Upper lobe of right lung (tissue), 1 donor: ENCODE measurements around the gene EXOG. TPM values are rescaled to one million over a fixed set of nuclear protein-coding genes. Genes with fewer than 3 reads are reported as not detected.

Experiments used
- ATAC-seq: fragments of 200-7000 bp; cut with Tn5 transposase; one replicate; pipeline ENCODE4 v1.9.1; 2020; ENCODE audit warnings: mild to moderate bottlenecking, moderate library complexity
- DNase-seq: peaks from one replicate; pipeline ENCODE4 v3.0.0-alpha.2; 2020
- H3K27ac ChIP-seq: fragments of 200-600 bp; one replicate; pipeline ENCODE4 v1.8.0; 2022
- H3K27me3 ChIP-seq: fragments of 200-600 bp; one replicate; pipeline ENCODE4 v1.8.0; 2022; ENCODE audit warnings: mild to moderate bottlenecking
- H3K36me3 ChIP-seq: fragments of 200-600 bp; one replicate; pipeline ENCODE4 v1.8.0; 2022
- H3K4me1 ChIP-seq: fragments of 200-600 bp; one replicate; pipeline ENCODE4 v1.8.0; 2022
- H3K4me3 ChIP-seq: fragments of 200-600 bp; one replicate; pipeline ENCODE4 v1.8.0; 2022; ENCODE audit warnings: mild to moderate bottlenecking
- H3K9me3 ChIP-seq: fragments of 200-600 bp; one replicate; pipeline ENCODE4 v1.8.0; 2022
- CTCF ChIP-seq: fragments of 200-600 bp; IDR thresholded peaks from one replicate; pipeline ENCODE4 v1.8.0; 2022; ENCODE audit warnings: antibody characterized with exemption
- intact Hi-C: fragments of 100-400 bp; cut with DNase I; formaldehyde crosslinking; loops from one replicate; pipeline ENCODE4 v1.11.0; 2022
- total RNA-seq: library from RNA; stranded (reverse); fragmentation: NEBNext Ultra II Directional; extraction: Animal tissue kit (Norgen Biotek cat#: 25700); gene quantifications from one replicate; pipeline ENCODE4 v1.2.1, GENCODE V29; 2021
- donor health status: DM: no; HTN: yes; CAD: no; lungs with severe emphysema.

EXOG gene
- total RNA-seq, 1 donor from 2014 or later, result 10.7 TPM

- H3K27ac ChIP-seq, result no peak overlapping the region
- peaks cover 7% of the 10 kb centered on the region for H3K4me1 ChIP-seq
- no peak for ATAC-seq
- no peak for DNase-seq
- no peak for TF ChIP-seq CTCF
- H3K9me3 ChIP-seq, result no peaks in the 10 kb centered on the region
- intact Hi-C loops, result no loop called here
- no peak overlapping the region for H3K4me3 ChIP-seq
- H3K36me3 ChIP-seq, result peaks cover 29% of the 10 kb centered on the region
- no peaks in the 10 kb centered on the region for H3K27me3 ChIP-seq
Observed at GRCh38 chr3:38500688-38501417, 4.7 kb downstream of the EXOG start.

- Histone ChIP-seq H3K27me3 (no peaks in the 10 kb centered on the region), H3K4me3 (no peak overlapping the region), H3K36me3 (peaks cover 82% of the 10 kb centered on the region), H3K27ac (no peak overlapping the region), H3K4me1 (no peaks in the 10 kb centered on the region), H3K9me3 (no peaks in the 10 kb centered on the region)
- DNase-seq (no peak), ATAC-seq (no peak)
- no peak for TF ChIP-seq CTCF
- intact Hi-C loops, result no loop called here
Observed at GRCh38 chr3:38507120-38507519, 11.0 kb downstream of the EXOG start.

GRCh38 chr3:38509732-38510131 is 13.6 kb downstream of the EXOG start:
- intact Hi-C loops, result no loop called here
- Histone ChIP-seq H3K4me3 (no peak overlapping the region), H3K27ac (no peak overlapping the region), H3K36me3 (peaks cover 83% of the 10 kb centered on the region), H3K27me3 (no peaks in the 10 kb centered on the region), H3K9me3 (no peaks in the 10 kb centered on the region), H3K4me1 (no peaks in the 10 kb centered on the region)
- DNase-seq (no peak), ATAC-seq (no peak)
- TF ChIP-seq CTCF, result no peak

GRCh38 chr3:38510631-38511030 is 14.5 kb downstream of the EXOG start:
- intact Hi-C loops, result no loop called here
- no peaks in the 10 kb centered on the region for H3K9me3 ChIP-seq
- TF ChIP-seq CTCF, result no peak

GRCh38 chr3:38511546-38511945 is 15.4 kb downstream of the EXOG start:
- H3K36me3 ChIP-seq, result peaks cover 75% of the 10 kb centered on the region
- no peak overlapping the region for H3K4me3 ChIP-seq
- TF ChIP-seq CTCF, result no peak
- intact Hi-C loops, result no loop called here
- ATAC-seq, result no peak
- no peaks in the 10 kb centered on the region for H3K4me1 ChIP-seq
- H3K9me3 ChIP-seq, result no peaks in the 10 kb centered on the region
- no peak for DNase-seq
- no peaks in the 10 kb centered on the region for H3K27me3 ChIP-seq
- H3K27ac ChIP-seq, result no peak overlapping the region

More at GRCh38 chr3:38510631-38511030, 14.5 kb downstream of the EXOG start:
- no peaks in the 10 kb centered on the region for H3K4me1 ChIP-seq
- no peak overlapping the region for H3K4me3 ChIP-seq
- no peak overlapping the region for H3K27ac ChIP-seq
- no peak for DNase-seq
- peaks cover 78% of the 10 kb centered on the region for H3K36me3 ChIP-seq
- no peak for ATAC-seq
- no peaks in the 10 kb centered on the region for H3K27me3 ChIP-seq

GRCh38 chr3:38515367-38515766 is 19.2 kb downstream of the EXOG start:
- H3K27ac ChIP-seq, result no peak overlapping the region
- ATAC-seq (no peak), DNase-seq (no peak)
- peaks cover 45% of the 10 kb centered on the region for H3K36me3 ChIP-seq
- H3K27me3 ChIP-seq, result no peaks in the 10 kb centered on the region
- no peak overlapping the region for H3K4me3 ChIP-seq
- intact Hi-C loops, result no loop called here
- no peak for TF ChIP-seq CTCF
- H3K9me3 ChIP-seq, result no peaks in the 10 kb centered on the region
- H3K4me1 ChIP-seq, result no peaks in the 10 kb centered on the region
